Suppressor macrophage (primary cell): ENCODE results near the gene KIF2A.
"Not testable (repeated sequence)": the region's sequence is repeated elsewhere in the genome, so short reads cannot be mapped to it uniquely, and the experiment has no call there.

Source experiments
- DNase-seq, 4 experiments: peaks; one replicate each; pipeline ENCODE4 v3.0.0-alpha.2; 2020 to 2022

Gene KIF2A

DNA sequence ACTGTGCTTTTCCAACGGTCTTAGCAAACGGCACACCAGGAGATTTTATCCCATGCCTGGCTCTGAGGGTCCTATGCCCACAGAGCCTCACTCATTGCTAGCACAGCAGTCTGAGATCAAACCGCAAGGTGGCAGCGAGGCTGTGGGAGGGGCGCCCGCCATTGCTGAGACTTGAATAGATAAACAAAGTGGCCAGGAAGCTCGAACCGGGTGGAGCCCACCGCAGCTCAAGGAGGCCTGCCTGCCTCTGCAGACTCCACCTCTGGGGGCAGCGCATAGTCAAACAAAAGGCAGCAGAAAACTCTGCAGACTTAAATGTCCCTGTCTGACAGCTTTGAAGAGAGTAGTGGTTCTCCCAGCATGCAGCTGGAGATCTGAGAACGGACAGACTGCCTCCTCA, 14.2 kb upstream of the KIF2A start:
- DNase-seq, result not testable (repeated sequence)

DNA sequence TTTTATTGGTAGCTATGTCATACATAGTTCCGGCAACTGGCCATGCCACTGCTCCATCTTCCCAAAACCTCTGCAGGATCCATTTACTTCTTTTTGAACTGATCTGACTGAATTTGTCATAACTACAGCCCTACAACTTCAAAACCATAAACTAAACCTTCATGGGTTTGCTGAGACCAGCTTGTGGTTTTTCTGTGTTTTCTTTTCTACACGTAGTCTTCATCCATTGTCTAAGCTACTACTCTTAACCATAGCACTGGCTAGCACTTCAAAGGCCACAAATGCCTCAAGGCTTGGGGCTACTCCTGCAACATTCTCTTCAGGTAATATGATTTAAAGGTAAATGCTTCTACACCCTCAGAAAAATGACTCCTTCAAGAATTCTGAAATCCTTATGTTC, 9.0 kb upstream of the KIF2A start:
- no peak for DNase-seq

DNA sequence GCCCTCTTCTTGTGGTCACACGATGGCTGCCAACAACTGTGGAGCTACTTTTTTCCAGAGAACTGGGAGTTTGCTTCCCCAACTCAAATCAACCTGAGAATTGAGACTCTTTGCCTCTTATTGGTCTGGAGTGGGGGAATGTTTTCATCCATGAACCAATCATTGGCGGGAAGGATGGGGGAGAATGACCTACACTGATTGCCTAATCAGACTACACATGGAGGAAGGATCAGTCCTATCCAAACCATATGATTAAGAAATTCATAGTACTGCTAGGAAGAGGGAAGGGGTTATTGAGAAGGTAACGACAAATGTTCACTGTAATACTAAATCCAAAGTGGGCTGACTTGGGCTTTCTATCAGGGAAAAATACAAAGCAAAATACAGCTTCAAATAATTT, 7.9 kb upstream of the KIF2A start:
- DNase-seq, result no peak

DNA sequence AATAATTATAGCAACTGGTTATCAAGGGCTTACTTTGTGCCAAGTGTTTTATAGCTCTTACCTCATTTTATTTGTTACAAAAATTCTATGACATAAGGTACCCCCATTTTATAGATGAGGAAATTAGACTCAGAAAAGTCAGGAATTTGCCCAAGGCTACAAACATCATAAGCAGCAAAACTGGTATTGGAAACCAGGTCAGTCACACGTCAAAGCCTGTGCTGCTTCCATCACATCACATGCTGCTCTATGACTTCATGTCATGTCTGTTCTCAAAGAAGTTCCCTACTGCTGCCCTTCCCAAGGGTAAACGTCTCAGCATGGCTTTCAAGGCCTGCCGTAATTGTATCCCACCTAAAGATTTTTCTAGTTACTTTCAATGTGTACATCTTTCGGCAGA, 6.9 kb upstream of the KIF2A start:
- DNase-seq, result no peak

- DNase-seq, result no peak
Observed at GRCh38 chr5:62299600-62299999, 6.4 kb upstream of the KIF2A start.

DNA sequence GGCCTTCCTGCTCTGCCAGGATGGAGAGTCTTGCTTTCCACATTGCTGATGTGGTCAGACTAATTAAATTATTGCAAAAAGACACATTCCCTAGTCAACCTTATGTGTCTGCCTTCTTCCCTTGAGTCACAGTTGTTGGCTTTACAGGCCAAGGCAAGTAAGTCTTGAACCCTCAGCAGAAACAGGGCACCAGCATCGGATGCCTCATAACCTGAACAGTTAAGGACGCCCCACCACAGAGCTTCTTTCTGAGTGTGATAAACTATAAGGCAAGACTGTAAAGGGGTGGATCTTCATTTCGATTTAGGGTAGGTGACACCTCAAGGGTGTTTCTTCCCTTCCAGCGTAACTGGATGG, 670 bp upstream of the KIF2A start:
- no peak for DNase-seq

GRCh38 chr5:62306323-62306895, 403 bp downstream of the KIF2A start:
- peak in 3 of 4 experiments; percentile 37 to 73 (median 47) for DNase-seq

- peak; percentile 55 to 69 (median 60) for DNase-seq
Observed at GRCh38 chr5:62306896-62307689, 1.1 kb downstream of the KIF2A start.

- DNase-seq, result no peak
Observed at GRCh38 chr5:62308439-62308838, 2.4 kb downstream of the KIF2A start.

- DNase-seq, result peak in 2 of 4 experiments; percentile 25 to 27
Observed at GRCh38 chr5:62309107-62309506, 3.1 kb downstream of the KIF2A start.

- peak in 2 of 4 experiments; percentile 17 to 31 for DNase-seq
Observed at GRCh38 chr5:62310426-62311143, 4.6 kb downstream of the KIF2A start.

- peak in 2 of 4 experiments; percentile 51 to 53 for DNase-seq
Observed at GRCh38 chr5:62312036-62312435, 6.0 kb downstream of the KIF2A start.

DNA sequence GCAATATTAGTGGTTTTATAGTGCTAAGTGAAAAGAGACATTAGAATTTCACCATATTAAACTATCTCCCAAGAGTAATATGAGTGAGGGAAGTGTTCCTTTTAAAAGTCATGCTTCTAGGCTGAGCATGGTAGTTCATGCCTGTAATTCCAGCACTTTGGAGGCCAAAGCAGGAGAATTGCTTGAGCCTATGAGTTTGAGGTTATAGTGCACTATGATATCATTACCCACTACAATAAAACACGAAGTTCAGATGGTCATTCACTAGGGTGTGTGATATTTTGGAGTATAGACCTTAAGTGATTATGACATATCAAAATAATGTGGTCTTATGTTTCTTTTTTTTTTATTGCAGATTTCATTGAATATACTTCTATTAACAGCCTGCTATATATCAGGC, 6.7 kb downstream of the KIF2A start:
- DNase-seq, result no peak

GRCh38 chr5:62314213-62314830, 8.3 kb downstream of the KIF2A start:
- peak; percentile 47 to 72 (median 64) for DNase-seq

DNA sequence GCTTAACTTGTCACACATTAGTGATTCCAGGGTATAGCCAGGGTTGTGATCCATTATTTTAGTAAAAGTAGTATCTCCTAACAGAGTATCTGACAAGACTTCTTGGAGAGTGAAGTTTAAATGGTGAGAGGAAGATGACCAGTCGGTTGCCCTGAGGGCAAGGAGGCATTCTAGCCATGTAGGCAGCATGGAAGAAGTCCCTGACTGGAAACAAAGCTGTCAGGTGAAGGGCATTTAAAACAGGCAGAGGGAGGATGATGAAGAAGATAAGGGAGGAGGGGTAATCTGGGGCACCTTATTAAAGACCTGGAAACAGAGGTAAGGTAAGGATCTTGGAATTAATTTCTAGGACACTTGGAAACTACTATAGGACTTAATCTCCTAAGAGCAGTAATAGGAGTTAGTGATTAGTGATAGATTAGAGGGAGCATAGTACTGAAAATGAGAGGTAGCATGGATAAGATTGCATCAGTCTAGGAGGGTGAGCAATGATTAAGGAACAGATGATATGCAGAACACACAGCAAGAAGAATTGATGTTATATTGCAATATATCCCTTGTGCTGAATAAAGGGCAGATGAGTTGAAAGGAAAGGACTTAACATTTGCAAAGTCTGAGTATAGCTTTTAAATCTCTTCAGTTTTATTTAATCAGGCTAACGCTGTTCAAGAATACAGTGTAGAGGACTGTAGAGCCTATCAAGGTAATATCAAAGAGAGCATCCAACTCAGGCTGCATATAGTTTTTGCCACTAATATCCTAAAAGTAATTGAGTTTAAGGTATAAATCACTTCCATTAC, 9.6 kb downstream of the KIF2A start:
- peak in 1 of 4 experiments; percentile 15 for DNase-seq

DNA sequence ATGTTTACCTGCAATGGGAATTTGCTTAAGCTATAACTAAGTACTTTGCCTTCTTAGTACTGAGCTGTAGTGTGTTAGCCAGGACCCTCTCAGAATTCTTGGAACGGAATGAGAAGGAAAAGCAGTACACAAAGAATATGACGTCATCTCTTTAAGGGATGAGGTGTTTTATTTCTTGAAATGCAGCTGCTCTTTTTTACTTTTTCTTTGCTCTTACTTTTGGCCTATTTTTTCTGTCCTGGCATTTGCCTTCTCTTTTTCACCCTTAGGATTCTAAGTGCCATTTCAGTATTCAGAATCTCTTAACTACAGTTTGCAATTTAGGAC, 10.1 kb downstream of the KIF2A start:
- no peak for DNase-seq

GRCh38 chr5:62317810-62318209, 11.8 kb downstream of the KIF2A start:
- peak in 2 of 4 experiments; percentile 44 to 45 for DNase-seq

- no peak for DNase-seq
Observed at GRCh38 chr5:62322484-62322883, 16.5 kb downstream of the KIF2A start.

DNA sequence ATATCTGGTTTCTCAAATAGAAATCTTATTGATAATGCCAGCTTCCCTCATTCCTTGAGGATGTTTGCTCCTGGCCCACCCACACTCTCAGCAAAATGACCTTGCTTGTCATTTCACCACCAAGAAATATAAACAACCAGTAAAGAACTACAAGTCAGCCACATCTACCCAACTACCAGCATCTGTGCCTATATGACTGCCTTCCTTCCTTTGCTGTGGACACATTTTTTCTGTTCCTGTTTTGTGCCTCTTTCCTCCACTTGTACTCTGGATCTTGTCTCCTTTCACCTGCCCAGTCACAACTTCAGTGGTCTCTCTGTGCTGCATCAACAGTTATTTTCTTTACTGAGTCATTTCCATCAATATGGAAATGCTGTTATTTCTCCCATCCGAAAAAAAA, 20.3 kb downstream of the KIF2A start:
- no peak for DNase-seq

DNA sequence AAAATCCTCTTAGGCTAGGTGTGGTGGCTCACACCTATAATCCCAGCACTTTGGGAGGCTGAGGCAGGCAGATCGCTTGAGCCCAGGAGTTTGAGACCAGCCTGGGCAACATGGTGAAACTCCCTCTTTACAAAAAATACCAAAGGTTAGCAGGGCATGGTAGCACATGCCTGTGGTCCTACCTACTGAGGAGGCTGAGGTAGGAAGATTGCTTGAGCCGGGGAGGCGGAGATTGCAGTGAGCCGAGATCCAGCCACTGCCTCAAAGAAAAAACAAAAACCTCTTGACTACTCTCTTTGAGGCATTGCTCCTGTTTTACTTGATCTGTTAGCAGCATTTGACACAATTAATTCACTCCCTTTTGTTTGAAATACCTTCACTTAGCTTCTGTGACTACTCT, 20.7 kb downstream of the KIF2A start:
- DNase-seq, result no peak

GRCh38 chr5:62327138-62328053, 21.4 kb downstream of the KIF2A start:
- no peak for DNase-seq
